Measurements from ENCODE around the gene MTHFSD. TPM values are rescaled to one million over a fixed set of nuclear protein-coding genes. Genes with fewer than 3 reads are reported as not detected.
"Not testable (repeated sequence)": the region's sequence is repeated elsewhere in the genome, so short reads cannot be mapped to it uniquely, and the experiment has no call there.

The MTHFSD gene, protein sequence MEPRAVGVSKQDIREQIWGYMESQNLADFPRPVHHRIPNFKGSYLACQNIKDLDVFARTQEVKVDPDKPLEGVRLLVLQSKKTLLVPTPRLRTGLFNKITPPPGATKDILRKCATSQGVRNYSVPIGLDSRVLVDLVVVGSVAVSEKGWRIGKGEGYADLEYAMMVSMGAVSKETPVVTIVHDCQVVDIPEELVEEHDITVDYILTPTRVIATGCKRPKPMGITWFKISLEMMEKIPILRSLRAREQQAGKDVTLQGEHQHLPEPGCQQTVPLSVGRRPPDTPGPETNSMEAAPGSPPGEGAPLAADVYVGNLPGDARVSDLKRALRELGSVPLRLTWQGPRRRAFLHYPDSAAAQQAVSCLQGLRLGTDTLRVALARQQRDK
- 33.8 TPM for polyA plus RNA-seq (ENCODE audit: insufficient read length)
- long read RNA-seq, donor 1, transcript MTHFSD-219 (1 exons, 3,623 nt) = major isoform, 27 of 35 reads
- long read RNA-seq, donor 1, partial matches to known transcripts = 0 of 35 reads
- long read RNA-seq, donor 1, other reads (novel, unspliced or antisense) = 0 of 35 reads
- long read RNA-seq, donor 2, transcript MTHFSD-219 (1 exons, 3,623 nt) = major isoform, 23 of 28 reads
- long read RNA-seq, donor 2, partial matches to known transcripts = 0 of 28 reads
- long read RNA-seq, donor 2, other reads (novel, unspliced or antisense) = 0 of 28 reads
- long read RNA-seq, donor 3, transcript MTHFSD-219 (1 exons, 3,623 nt) = major isoform, 14 of 20 reads
- long read RNA-seq, donor 3, partial matches to known transcripts = 0 of 20 reads
- long read RNA-seq, donor 3, other reads (novel, unspliced or antisense) = 0 of 20 reads
- long read RNA-seq, donor 4, transcript MTHFSD-219 (1 exons, 3,623 nt) = major isoform, 6 of 6 reads
- long read RNA-seq, donor 4, partial matches to known transcripts = 0 of 6 reads
- long read RNA-seq, donor 4, other reads (novel, unspliced or antisense) = 0 of 6 reads
- long read RNA-seq, donor 5, transcript MTHFSD-219 (1 exons, 3,623 nt) = major isoform, 22 of 25 reads
- long read RNA-seq, donor 5, partial matches to known transcripts = 0 of 25 reads
- long read RNA-seq, donor 5, other reads (novel, unspliced or antisense) = 0 of 25 reads
- long read RNA-seq, donor 6, transcript MTHFSD-219 (1 exons, 3,623 nt) = major isoform, 26 of 29 reads
- long read RNA-seq, donor 6, partial matches to known transcripts = 0 of 29 reads
- long read RNA-seq, donor 6, other reads (novel, unspliced or antisense) = 0 of 29 reads
- long read RNA-seq, donor 7, transcript MTHFSD-208 (3 exons, 691 nt) = minor isoform, 6 of 39 reads
- long read RNA-seq, donor 7, transcript MTHFSD-219 (1 exons, 3,623 nt) = major isoform, 29 of 39 reads
- long read RNA-seq, donor 7, partial matches to known transcripts = 0 of 39 reads
- long read RNA-seq, donor 7, other reads (novel, unspliced or antisense) = 0 of 39 reads
- long read RNA-seq, donor 8, transcript MTHFSD-219 (1 exons, 3,623 nt) = major isoform, 10 of 15 reads
- long read RNA-seq, donor 8, partial matches to known transcripts = 0 of 15 reads
- long read RNA-seq, donor 8, other reads (novel, unspliced or antisense) = 0 of 15 reads

DNA sequence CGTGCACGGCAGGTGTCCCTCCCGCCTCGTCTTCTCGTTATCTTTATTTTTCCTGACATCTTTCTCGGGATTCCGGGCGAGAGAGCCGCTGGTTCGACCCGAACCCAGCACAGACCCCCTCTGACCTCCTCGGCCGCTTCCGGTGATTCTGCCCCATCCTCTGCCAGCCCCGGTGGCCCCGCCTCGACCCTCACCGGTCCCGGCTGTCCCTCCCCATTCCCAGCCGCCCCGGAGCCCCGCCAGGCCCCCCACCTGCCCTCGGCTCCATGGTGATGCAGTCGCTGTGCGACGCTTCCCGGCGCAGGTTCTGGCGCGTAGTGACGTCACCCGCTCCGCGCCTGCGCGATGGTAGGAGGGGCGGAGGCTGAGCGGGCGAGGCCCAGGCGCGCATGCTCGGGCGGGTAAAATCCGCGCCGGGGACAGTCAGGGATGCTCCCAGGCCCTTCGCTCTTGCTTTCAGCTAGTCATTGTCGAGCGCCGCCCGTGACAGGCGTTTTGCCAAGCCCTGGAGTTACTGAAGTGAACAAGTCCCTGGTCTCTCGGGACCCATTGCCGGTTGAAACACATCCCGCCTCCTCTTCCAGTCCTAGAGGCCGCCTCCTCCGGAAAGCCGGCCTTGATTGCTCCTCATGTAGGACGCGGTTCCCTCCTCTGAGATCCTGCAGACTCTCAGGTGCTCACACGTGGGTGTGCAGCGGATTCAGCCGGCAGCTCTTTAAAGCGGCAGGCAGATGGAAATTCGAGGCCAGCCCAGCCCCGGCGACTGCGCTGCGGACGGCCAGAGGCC lies at the start of gene MTHFSD:
Gene MTHFSD (minus strand): TSS at position 319 of the 787 bp plus-strand sequence. CDS start 51 bp downstream, at position 268.
- peak; percentile 91 for DNase-seq

- no peak for DNase-seq
Observed at GRCh38 chr16:86604436-86605193, 49.6 kb upstream of the MTHFSD start.

DNA sequence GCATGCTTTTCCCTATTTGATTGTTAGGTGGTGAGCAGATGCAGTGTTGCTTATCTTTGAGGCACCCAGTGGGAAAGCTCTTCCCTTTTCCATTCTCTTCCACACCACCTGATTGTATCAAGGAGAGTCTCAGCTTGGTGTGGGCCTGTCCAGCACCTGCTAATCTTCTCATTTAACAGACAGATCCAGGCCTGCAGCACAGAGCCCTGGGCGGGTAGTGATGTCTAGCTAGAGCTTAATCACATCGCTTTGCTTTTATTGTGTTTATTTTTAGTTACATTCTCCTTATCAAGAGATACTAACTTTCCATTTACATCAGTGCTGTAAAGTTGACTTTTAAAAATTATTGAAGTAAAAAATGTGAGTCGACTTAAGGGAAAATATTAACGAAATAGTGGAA lies 47.5 kb upstream of the MTHFSD start:
- no peak for DNase-seq

- DNase-seq = no peak
Observed at GRCh38 chr16:86601356-86601755, 46.3 kb upstream of the MTHFSD start.

DNA sequence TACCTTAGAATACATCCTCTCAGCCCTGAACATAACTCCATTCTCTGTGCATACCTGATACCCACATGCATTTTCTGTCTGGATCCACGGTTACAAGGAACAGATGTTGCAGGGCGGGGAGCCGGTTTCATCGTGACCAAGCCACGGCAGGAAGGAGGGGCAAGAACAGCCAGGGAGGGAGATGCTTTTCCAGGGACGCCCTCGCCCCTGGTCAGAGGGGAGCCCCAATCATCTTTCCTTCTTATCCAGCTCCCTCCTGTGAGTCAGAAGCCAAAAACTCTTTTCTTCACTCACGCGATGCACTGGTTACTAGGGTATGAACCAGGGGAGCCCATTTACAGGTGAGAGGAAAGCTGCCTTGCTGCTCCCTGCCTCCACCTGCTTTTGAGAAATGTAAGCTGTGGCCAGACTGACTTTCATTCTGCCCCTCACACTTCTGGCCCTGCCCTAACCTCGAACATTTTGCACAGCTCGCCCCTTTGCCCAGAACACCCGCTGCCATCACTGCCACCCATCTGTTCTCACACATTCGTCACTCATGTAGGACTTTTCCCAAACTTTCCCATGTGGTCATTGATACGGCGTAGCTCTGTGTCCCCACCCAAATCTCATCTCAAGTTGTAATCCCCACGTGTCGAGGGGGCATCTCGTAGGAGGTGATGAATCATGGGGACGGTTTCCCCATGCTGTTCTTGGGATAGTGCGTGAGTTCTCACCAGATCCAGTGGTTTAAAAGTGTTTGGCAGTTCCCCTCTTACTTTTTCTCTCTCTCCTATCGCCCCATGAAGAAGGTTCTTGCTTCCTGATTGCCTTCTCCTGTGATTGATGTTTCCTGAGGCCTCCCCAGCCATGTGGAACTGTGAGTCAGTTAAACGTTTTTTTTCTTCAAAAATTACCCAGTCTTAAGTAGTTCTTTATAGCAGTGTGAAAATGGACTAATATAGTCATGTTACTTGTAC lies 43.9 kb upstream of the MTHFSD start:
- no peak for DNase-seq

DNA sequence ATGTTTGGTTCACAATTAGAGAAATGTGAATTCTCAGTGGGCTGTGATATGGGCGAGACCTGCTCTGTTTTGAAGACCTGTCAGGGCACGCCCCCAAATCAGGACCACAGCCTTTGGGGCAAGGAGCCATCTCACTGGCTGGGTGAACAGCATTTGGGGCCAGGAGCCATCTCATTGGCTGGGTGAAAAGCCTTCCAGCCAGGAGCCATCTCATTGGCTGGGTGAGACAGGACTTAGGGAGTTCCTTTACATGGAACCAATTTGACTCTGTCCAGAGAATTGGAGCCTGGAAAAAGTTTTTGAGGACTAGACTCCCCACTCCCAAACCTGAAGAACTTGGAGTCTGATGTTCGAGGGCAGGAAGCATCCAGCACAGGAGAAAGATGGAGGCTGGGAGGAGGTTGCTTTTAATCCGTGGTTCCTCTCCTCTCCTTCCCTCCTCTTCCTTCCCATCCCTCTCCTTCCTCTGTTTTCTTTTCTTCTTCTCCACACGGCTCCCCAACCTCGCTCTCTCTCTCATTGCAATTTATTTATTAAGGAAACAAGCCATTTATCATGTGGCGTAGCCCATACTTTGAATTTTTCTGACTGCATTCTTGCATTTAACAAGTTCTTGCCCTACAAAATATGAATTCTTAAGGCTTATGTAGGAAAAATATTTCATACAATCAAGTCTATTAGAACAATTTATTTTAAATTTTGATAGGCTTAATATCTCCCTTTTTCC lies 43.0 kb upstream of the MTHFSD start:
- DNase-seq = no peak

- DNase-seq = no peak
Observed at GRCh38 chr16:86597126-86597879, 42.3 kb upstream of the MTHFSD start.

DNA sequence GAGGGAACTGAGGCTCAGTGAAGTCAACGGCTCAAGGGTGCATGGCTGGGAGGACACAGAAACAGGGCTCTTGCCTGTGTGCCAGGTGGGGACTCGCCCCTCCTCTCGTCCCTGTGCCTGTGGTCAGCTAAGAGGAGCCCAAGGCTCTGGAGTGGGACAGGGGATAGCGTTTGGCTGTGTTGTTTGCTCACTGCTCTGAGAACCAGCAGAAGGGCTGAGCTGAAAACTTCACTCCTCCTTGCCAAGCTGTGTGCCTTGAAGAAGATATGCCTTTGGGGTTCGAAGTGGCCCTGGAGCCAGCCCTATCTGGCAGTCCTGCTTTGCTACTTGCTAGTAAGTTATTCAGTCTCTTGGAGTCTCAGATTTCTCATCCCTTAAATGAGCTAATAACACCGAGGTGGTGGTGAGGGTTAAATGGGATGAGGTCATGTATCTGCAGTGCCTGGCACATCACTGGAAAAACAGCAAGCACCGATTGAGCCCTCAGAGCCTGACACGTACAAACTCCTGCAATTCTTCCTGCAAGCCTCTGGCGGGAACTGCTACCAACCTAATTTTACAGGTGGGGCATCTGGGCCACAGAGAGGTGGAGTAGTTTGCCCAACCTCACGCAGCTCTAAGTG lies 41.1 kb upstream of the MTHFSD start:
- DNase-seq = no peak

DNA sequence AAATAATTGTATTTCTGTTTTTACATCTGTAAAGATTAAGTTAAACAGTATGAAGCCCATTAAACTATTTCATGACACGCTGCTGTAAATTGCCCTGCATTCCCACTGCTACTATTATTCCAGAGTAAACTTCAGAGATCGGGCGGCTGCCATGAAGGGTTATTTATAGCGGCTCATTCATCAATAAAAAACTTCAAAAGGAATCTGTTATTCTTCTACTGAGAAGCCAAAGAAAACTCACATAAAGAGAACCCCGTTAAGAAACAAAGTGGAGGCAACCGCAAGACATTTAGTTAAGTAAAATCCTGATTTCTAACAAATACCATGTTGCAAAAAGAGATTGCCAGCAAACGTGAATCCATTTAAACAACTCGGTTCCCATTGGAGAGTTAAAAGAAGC lies 39.7 kb upstream of the MTHFSD start:
- DNase-seq = no peak

GRCh38 chr16:86593913-86594620 lies 39.0 kb upstream of the MTHFSD start:
- no peak for DNase-seq

GRCh38 chr16:86591270-86591669 lies 36.2 kb upstream of the MTHFSD start:
- DNase-seq = no peak

GRCh38 chr16:86590501-86591144 lies 35.6 kb upstream of the MTHFSD start:
- no peak for DNase-seq

GRCh38 chr16:86587955-86588354 lies 32.9 kb upstream of the MTHFSD start:
- DNase-seq = not testable (repeated sequence)

DNA sequence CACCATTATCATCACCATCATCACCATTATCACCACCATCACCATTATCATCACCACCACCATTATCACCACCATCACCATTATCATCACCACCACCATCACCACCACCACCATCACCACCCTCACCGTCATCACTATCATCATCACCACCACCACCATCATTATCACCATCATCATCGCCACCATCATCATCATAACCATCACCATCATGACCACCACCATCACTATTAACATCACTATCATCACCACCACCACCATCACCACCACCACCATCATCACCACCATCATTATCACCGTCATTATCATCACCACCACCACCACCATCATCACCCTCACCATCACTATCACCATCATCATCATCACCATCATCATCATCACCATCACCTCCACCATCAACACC lies 32.5 kb upstream of the MTHFSD start:
- no peak for DNase-seq

- DNase-seq = no peak
Observed at GRCh38 chr16:86585821-86586611, 31.0 kb upstream of the MTHFSD start.
